ENCODE measurements around the gene STXBP5.
"Not testable (repeated sequence)": the region's sequence is repeated elsewhere in the genome, so short reads cannot be mapped to it uniquely, and the experiment has no call there.

Gene STXBP5

DNA sequence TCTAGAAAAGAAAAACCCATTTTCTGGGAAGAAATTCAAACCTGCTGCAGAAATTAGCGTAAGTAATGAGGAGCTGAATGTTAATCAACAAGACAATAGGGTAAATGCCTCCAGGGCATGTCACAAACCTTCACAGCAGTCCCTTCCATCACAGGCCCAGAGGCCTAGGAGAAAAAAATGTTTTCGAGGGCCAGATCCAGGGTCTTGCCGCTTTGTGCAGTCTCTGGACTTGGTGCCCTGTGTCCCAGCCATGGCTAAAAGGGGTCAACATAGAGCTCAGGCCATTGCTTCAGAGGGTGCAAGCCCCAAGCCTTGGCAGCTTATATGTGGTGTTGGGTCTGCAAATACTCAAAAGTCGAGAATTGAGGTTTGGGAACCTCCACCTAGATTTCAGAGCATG lies 99.8 kb downstream of the STXBP5 start:
- DNase-seq = no peak

DNA sequence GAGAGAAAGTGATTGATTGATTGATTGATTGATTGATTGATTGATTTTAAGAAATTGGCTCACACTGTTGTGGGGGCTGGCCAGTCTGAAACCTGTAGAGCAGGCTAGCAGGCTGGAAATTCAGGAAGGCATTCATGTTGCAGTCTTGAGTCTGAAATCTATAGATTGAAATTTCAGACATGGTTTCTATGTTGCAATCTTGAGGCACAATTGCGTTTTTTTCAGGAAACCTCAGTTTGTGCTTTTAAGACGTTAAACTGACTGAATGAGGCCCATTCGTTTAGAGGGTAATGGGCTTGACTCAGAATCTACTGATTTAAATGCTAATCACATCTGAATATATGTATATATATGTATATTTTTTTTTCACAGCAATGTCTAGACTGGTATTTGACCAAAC lies 106.3 kb downstream of the STXBP5 start:
- no peak for DNase-seq

- DNase-seq = no peak
Measured at GRCh38 chr6:147311218-147311617, 107.0 kb downstream of the STXBP5 start.

DNA sequence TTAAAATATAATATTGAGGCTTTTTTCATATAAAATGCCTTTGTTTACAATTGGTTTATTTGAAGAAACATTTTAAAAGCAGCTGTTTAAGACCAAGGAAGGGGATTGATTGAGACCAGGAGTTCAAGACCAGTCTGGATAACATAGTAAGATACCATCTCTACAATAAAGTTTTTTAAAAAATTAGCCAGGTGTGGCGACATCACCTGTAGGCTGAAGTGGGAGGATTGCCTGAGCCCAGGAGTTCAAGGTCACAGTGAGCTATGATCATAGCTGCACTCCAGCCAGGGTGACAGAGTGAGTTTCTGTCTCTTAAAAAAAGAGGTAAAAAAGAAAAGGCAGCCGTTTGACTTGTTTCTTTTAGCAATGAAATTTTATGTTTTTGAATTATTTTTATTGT lies 117.0 kb downstream of the STXBP5 start:
- DNase-seq = no peak

DNA sequence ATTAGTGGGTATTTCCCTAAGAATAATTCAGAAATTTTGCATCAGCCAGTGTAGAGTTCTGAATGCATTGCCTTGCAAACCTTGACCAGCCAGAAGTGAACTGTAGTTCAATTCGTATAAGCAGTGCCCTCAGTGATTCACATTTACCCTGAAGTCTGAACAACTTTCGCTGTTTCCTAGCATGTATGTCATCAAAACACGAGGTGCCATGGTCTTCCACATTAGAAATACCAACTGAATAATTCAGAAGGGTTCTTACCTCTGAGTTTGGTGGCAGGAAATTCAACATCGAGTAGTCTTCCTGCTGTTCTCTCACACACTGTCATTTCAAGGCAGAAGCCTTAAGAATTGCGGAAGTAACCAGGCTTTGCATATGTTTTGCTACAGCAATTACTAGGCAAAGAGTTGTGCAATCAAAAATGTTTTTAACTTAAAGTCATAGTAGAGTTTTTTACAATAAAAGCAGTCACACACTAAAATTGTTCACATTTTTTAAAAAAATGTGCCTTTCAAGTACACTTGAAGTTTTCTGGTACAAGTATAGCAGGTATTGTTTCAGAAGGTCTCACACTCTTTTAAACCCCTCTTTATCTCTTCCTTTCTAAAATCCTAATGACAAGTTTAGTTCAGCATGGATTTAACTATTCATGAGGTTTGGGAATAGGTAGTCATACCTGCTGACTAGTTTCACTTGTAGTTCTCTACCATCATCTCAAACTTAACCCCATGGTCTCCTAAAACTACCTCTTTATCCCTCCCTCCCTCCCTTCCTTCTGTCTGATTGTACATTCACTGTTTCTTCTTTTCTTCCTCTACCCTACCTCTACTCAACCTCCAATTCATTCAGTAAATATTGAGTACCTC lies 118.3 kb downstream of the STXBP5 start:
- no peak for DNase-seq

DNA sequence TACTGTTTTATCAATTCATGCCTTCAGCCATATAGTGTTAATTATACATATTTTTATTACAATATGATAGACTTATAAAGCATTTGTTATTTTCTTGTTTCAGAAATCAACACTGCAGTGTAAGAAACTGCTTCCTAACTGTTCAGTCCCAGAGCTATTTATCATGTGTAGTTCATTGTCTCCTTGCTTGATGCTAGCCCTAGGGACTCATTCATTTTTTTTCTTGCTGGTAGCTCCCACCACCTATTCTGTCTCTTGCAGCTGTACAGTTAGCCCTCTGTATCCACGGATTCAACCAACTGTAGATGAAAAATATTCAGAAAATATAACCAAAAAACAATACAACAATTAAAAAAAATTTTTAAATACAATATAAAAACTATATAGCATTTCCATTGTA lies 121.3 kb downstream of the STXBP5 start:
- no peak for DNase-seq

DNA sequence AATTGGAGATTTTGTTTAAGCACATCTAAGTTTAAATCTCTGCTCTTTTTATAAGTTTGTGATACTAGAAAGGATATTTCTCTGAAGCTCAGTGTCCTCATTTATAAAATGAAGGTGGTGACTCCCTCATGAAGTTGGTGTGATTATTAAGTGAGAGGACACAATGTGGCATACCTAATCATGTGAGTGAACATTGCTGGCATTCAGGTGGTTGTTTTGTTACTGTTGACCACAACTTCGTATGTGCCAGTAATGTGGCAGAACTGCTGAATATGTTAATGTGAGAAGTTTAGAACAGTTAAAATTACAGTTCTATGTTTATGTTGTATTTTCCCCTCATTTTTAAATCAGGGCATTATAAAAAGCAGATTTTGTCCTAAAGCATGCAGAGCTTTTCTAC lies 127.2 kb downstream of the STXBP5 start:
- DNase-seq = no peak

- no peak for DNase-seq
Measured at GRCh38 chr6:147337921-147338320, 133.7 kb downstream of the STXBP5 start.

DNA sequence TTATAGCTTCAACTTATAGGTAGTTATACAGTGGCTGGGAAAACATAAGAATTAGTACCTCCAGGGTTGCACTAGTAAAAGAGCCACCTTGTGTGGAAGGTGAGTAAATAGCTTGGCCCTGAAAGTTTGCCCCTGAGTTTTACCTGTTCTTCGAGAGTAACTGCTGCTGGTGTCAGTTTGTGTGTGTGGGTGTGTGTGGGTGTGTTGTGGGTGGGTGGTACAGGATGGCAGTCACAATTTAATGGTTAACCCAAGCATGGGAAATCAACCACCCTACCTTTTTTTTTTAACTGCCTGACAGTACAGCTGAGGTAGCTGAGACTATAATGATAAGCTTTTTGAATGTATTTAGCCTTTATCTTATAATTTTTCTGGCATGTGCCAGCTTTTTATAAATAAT lies 137.3 kb downstream of the STXBP5 start:
- no peak for DNase-seq

DNA sequence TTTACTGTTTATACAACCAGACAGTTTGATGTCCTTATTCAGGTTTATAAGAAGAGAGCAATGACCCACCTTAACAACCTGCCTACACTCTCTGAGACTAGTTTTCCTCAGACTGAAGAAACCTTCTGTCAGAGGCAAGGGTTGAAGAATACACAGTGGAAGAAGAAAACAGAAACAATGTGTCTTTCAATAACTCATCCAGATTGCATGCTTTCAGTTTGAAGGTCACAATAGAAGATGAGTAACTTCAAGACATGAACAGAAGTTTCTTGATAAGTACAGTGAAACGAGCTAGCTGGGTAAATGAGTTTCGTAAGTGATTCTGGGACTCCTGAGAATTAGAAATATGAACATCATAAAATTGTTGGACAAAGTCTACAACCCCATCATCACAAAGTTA lies 141.7 kb downstream of the STXBP5 start:
- DNase-seq = no peak

DNA sequence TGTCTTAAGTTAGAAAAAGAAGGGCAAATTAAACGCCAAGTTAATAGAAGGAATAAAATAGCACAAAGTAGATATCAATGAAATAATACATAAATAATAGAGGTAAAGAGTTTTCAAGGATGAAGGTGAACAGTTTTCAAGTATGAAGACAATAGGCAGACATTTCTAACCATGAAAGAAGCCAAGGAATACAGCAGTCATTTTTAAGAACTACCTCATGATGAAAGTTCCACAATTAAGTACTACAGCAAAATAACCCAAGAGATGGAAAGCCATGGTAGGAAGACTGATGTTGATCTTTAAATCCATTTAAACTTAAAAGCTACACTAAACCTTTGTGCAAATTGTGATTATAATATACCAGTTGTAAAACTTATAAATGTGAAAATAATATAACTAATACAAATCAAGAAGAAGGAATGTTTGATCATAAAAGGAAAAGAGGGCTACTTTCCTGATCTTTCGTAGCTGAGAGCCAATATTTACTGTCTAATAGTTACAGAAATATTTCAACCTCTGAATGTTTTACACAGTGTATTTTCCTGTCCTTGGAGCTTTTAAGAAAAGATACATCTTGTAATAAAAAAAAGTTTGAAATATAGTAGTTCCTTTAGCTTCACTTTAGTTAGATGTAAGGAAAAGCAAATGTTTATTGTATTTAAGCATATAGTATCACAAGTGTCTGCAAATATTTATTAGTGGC lies 143.1 kb downstream of the STXBP5 start:
- DNase-seq = no peak

- no peak for DNase-seq
Measured at GRCh38 chr6:147347882-147348575, 143.8 kb downstream of the STXBP5 start.

DNA sequence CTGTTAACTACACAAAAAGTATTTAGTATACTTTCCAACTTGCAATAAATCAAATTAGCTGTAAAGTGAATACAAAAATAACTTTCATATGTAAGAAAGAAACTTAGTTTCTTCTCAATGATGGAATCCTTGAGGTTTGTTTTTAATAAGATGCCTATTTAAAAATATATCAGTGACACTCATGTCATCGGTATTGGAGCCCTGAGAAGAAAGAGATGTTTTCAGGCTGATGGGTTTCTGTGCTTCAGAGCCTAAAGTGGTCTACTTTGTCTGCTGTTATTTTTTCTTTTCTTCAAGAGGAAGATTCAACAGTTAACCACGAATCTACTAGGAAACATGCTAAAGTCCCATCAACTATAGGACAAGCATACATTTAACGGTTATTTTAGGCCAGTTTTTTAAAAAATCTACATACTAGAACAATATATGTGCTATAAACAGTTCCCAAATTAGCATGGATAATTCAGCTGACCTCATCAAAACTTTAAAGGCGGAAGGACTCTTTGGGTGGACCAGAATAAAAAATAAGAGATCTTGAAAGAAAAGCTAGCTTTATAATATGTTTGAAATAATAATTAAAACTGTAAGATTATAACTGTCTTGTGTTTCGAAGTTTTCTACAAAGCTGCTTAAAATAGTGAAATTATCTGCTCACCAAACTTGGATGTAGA lies 157.2 kb downstream of the STXBP5 start:
- DNase-seq = no peak

DNA sequence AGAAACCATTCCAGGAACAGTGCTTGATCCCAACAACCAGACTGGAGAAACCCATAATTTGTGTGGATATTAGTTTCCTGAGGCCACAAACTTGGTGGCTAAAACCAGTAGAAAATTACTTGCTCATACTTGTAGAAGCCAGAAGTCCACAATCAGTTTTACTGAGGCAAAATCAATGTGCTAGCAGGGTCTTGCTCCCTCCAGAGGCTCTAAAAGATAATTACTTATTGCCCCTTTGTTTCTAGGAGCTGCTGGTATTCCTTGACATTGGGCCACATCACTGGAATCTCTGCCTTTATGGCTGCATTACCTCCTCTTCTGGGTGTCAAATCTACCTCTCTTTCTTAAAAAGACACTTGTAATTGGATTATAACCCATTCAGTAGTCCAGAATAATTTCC lies 162.1 kb downstream of the STXBP5 start:
- DNase-seq = no peak

DNA sequence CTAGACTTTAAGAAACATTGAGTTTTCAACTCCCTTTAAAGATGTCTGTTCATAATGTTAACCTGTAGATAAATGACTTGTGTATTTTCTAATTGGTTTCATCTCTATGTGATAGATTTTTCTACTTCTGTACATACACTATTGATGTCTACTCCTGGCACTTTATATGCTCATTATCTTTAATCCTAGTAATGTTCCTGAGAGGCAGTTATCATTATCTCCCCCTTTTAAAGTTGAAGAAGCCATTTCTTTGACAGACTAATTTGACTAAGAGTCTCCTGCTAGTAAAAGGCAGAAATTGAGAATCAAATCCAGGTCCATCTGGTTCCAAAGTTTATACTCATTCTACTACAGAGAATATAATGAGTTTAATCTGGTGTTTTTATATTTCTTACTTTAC lies 167.1 kb downstream of the STXBP5 start:
- no peak for DNase-seq

DNA sequence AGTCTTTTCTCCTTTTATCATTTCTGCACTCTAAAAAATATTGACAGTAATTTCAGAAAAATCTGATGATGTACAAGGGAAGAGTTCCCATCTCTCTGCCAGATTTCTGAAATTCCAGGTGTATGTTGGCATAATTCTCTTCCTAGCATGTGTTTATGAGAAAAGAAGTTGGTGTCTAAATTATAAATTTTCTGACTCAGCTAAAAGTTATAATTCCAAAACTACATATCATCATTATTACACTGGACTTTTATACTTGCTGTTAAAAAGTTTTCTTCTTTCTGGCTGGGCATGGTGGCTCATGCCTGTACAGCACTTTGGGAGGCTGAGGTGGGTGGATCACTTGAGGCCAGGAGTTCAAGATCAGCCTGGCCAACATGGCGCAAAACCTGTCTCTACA lies 168.6 kb downstream of the STXBP5 start:
- DNase-seq = no peak

GRCh38 chr6:147378819-147379218 lies 174.6 kb downstream of the STXBP5 start:
- no peak for DNase-seq

DNA sequence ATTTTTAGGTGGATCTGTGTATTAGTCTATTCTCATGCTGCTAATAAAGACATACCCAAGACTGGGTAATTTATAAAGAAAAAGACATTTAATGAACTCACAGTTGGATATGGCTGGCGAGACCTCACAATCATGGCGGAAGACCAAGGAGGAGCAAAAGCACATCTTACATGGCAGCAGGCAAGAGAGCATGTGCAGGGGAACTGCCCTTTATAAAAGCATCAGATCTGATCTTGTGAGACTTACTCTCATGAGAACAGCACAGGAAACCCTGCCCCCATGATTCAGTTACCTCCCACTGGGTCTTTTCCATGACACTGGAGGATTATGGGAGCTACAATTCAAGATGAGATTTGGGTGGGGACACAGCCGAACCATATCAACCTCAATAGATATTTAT lies 176.6 kb downstream of the STXBP5 start:
- not testable (repeated sequence) for DNase-seq

DNA sequence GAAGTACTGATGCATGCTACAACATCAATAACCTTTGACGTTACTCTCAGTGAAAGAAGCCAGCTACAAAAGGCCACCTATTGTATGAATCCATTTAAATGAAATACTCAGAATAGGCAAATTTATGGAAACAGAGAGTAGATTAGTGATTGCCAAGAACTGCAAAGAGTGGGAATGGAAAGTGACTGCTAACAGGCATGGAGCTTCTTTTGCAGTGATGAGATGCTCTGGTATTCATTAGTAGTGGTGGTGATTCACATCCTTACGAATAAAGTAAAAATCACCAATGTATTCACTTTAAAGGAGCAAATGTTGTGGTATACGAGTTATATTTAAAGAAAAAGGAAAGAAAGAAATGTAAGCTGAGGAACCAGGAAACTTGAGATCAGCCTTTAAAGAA lies 177.5 kb downstream of the STXBP5 start:
- no peak for DNase-seq

GRCh38 chr6:147382945-147383554 lies 178.8 kb downstream of the STXBP5 start:
- DNase-seq = no peak

DNA sequence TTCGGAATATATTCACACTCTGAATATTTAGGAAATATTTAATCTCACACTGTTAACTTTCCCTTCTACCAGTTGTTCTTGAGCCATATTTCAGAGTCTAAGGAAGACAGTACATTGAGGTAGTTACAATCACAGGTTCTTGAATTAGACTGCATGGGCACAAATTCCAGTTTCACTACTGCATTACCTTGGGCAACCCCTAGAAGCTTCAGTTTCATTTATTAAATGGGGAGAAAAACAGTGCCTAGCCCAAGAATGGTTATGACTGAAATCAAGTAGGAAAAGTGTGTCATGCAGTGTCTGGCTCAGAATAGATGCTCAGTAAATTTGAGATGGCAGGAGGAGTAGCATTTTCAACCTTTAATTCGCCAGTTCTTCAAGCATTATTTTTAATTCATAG lies 179.8 kb downstream of the STXBP5 start:
- no peak for DNase-seq

GRCh38 chr6:147384737-147385710 lies 180.8 kb downstream of the STXBP5 start:
- no peak for DNase-seq
